ENCODE results near the gene RIMBP2.

GRCh38 chr12:130371296-130371695, 344.8 kb downstream of the RIMBP2 start:
- TF ChIP-seq TAF1 (IDR thresholded peaks at IDR 0.05; ENCODE audit: borderline replicate concordance, low read depth, low read length), result no peak
- TF ChIP-seq, protein P1, sequence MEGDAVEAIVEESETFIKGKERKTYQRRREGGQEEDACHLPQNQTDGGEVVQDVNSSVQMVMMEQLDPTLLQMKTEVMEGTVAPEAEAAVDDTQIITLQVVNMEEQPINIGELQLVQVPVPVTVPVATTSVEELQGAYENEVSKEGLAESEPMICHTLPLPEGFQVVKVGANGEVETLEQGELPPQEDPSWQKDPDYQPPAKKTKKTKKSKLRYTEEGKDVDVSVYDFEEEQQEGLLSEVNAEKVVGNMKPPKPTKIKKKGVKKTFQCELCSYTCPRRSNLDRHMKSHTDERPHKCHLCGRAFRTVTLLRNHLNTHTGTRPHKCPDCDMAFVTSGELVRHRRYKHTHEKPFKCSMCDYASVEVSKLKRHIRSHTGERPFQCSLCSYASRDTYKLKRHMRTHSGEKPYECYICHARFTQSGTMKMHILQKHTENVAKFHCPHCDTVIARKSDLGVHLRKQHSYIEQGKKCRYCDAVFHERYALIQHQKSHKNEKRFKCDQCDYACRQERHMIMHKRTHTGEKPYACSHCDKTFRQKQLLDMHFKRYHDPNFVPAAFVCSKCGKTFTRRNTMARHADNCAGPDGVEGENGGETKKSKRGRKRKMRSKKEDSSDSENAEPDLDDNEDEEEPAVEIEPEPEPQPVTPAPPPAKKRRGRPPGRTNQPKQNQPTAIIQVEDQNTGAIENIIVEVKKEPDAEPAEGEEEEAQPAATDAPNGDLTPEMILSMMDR (IDR thresholded peaks at IDR 0.05), result no peak

Data from SK-N-SH (cell line).